Heart left ventricle (tissue), 16 donors: ENCODE data around the gene PSORS1C1. TPM values are rescaled to one million over a fixed set of nuclear protein-coding genes. Genes with fewer than 3 reads are reported as not detected.
A peak's percentile ranks its signal among the peaks of the same experiment; 100 is the strongest.

Experiments used
- ATAC-seq, 4 donors: fragments of 200-7000 bp; cut with Tn5 transposase; one replicate each; pipeline ENCODE4 v1.9.1; 2020 to 2022; ENCODE audit warnings: moderate library complexity in 4 of 4, mild to moderate bottlenecking in 3 of 4, moderate number of reproducible peaks in 1 of 4
- DNase-seq, 5 donors: peaks; one replicate each; pipeline ENCODE4 v3.0.0-alpha.2; 2020
- H3K27ac ChIP-seq, 12 donors: fragments of 200-600 bp; sonication (generic) in 4 of 12; one replicate each; pipeline versions ENCODE4 v1.5.0 to v1.8.0; 2016 to 2022; ENCODE audit warnings: mild to moderate bottlenecking in 2 of 12
- H3K27me3 ChIP-seq, 9 donors: fragments of 200-600 bp; sonication (generic) in 2 of 9; one replicate each; pipeline versions ENCODE4 v1.5.1 to v1.8.0; 2016 to 2022; ENCODE audit warnings: mild to moderate bottlenecking in 3 of 9
- H3K36me3 ChIP-seq, 9 donors: fragments of 200-600 bp; sonication (generic) in 2 of 9; one replicate each; pipeline versions ENCODE4 v1.5.0 to v1.8.0; 2018 to 2022; ENCODE audit warnings: mild to moderate bottlenecking in 2 of 9
- H3K4me1 ChIP-seq, 12 donors: fragments of 200-600 bp; sonication (generic) in 4 of 12; one replicate each; pipeline versions ENCODE4 v1.5.0 to v1.8.0; 2016 to 2022; ENCODE audit warnings: mild to moderate bottlenecking in 3 of 12
- H3K4me3 ChIP-seq, 12 donors: fragments of 200-600 bp; sonication (generic) in 4 of 12; one replicate each; pipeline versions ENCODE4 v1.5.0 to v1.8.0; 2017 to 2022; ENCODE audit warnings: mild to moderate bottlenecking in 9 of 12, moderate library complexity in 4 of 12
- H3K9me3 ChIP-seq, 12 donors: fragments of 200-600 bp; sonication (generic) in 4 of 12; one replicate each; pipeline versions ENCODE4 v1.5.0 to v1.8.0; 2016 to 2022; ENCODE audit warnings: mild to moderate bottlenecking in 1 of 12
- POLR2A ChIP-seq, 2 donors: fragments of 450-650 bp; IDR thresholded peaks; one replicate each; pipeline ENCODE4 v1.6.1; 2017; ENCODE audit warnings: antibody characterized with exemption in 2 of 2, mild to moderate bottlenecking in 2 of 2, moderate library complexity in 2 of 2
- WGBS, 4 donors: extraction: QIAGEN DNeasy Blood & Tissue Kit in 2 of 4; methylation state at CpG; one replicate each; pipeline versions ENCODE4 v1.1.5 to v1.1.7; 2013 to 2018; 5-methylcytosine and 5-hydroxymethylcytosine counted together
- intact Hi-C, 10 donors: fragments of 100-400 bp; cut with DNase I; formaldehyde crosslinking; loops; one replicate each; pipeline versions ENCODE4 v1.11.1 to v1.14.2; 2022
- polyA plus RNA-seq, 2 donors: library from polyadenylated mRNA; stranded (reverse); fragments of 200-250 nt; gene quantifications; one replicate each; pipeline ENCODE4 v1.2.3, GENCODE V29; 2013
- total RNA-seq, 9 donors: library from RNA; depleted of rRNA in 2 of 9; stranded (reverse); fragments of >200 nt in 2 of 9; fragmentation: NEBNext Ultra II Directional in 3 of 9; extraction: Animal tissue kit (Norgen Biotek cat#: 25700) in 3 of 9; gene quantifications; one replicate each; pipeline versions ENCODE4 v1.1.0 to v1.2.4, GENCODE V29; 2016 to 2023
- TF ChIP-seq, protein P1 (sequence below), 12 donors: fragments of 200-600 bp; sonication (generic) in 4 of 12; IDR thresholded peaks; one replicate each; pipeline versions ENCODE4 v1.5.0 to v1.8.0; 2018 to 2022; ENCODE audit warnings: antibody characterized with exemption in 12 of 12, mild to moderate bottlenecking in 5 of 12
- donor health status: ischemic (EF 13 %, LVEDD 7.1; RV severe dilation, severe dysfunction).
- donor health status: healthy with polysubstance abuse.
- donor health status: DM: no; HTN: yes; CAD: no.
- donor health status: DM: no; HTN: no; CAD: no.
- donor health status: ischemic (EF 25% LVEDD 6.9; RV normal size, moderate dysfunction).
- donor health status: ischemic (EF 25% LVEDD 5.7; RV mildly dilated, moderate dysfunction).
- donor health status: healthy.
- donor health status: DM: yes; HTN: yes; CAD: no.
- donor health status: ischemic (EF 35%, LVEDD 5.7; RV mildly dilated, moderate dysfunction).
- donor health status: nonischemic (EF 11% LVEDD 7.7; RV severe dilation, severe dysfunction).
- donor health status: DM: yes; HTN: yes; CAD: no.
- donor health status: PGD.
- donor health status: ischemic (EF 29% LVEDD 5.4; RV normal size, mild dysfunction).
- donor health status: nonischemic (EF 23%, LVEDD 6.1; RV moderate dilation, normal function).

PSORS1C1 gene
- total and polyA plus RNA-seq, 11 donors = 0.37 to 5.8 (median 2.9) TPM

DNA sequence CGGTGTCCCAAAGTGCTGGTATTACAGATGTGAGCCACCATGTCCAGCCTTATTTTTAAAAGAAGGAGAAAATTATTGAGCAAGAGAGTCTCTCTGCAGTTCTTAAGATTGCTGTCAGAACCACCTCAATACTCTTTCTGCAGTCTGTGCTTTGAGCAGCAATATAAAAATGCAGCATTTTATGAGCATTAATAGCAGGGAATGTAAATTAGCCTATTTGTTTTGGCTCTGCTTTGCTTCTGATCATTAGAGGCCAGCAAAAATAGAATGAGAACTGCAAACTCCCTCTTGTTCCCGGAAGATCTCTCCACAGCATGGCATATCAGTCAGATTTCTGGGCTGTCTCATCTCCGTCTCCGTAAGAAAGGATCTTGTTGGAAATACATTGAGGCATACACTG lies 38.0 kb upstream of the PSORS1C1 start:
- WGBS, 4 donors = 71 to 87% (median 85%) methylated on average over 4 of the region's 4 CpGs
- TF ChIP-seq POLR2A (IDR thresholded peaks at IDR 0.05) = no peak
- TF ChIP-seq, protein P1, sequence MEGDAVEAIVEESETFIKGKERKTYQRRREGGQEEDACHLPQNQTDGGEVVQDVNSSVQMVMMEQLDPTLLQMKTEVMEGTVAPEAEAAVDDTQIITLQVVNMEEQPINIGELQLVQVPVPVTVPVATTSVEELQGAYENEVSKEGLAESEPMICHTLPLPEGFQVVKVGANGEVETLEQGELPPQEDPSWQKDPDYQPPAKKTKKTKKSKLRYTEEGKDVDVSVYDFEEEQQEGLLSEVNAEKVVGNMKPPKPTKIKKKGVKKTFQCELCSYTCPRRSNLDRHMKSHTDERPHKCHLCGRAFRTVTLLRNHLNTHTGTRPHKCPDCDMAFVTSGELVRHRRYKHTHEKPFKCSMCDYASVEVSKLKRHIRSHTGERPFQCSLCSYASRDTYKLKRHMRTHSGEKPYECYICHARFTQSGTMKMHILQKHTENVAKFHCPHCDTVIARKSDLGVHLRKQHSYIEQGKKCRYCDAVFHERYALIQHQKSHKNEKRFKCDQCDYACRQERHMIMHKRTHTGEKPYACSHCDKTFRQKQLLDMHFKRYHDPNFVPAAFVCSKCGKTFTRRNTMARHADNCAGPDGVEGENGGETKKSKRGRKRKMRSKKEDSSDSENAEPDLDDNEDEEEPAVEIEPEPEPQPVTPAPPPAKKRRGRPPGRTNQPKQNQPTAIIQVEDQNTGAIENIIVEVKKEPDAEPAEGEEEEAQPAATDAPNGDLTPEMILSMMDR (IDR thresholded peaks at IDR 0.05) = no peak
- no peaks in the 10 kb centered on the region for H3K9me3 ChIP-seq
- no peak overlapping the region for H3K27ac ChIP-seq
- intact Hi-C loops = loop anchor here in 2 of 10 donors (5.0 to 10.0 kb wide), 2 partner anchors 159 to 332 kb away; partner anchors contain the start of genes FLOT1 (in 1 of the 2) and IER3 (in 1 of the 2)
- H3K4me3 ChIP-seq = no peak overlapping the region
- H3K4me1 ChIP-seq = peaks cover 0 to 14% (median 5%) of the 10 kb centered on the region in 12 donors
- H3K27me3 ChIP-seq = no peaks in the 10 kb centered on the region
- ATAC-seq = no peak
- H3K36me3 ChIP-seq = no peaks in the 10 kb centered on the region
- DNase-seq = no peak

DNA sequence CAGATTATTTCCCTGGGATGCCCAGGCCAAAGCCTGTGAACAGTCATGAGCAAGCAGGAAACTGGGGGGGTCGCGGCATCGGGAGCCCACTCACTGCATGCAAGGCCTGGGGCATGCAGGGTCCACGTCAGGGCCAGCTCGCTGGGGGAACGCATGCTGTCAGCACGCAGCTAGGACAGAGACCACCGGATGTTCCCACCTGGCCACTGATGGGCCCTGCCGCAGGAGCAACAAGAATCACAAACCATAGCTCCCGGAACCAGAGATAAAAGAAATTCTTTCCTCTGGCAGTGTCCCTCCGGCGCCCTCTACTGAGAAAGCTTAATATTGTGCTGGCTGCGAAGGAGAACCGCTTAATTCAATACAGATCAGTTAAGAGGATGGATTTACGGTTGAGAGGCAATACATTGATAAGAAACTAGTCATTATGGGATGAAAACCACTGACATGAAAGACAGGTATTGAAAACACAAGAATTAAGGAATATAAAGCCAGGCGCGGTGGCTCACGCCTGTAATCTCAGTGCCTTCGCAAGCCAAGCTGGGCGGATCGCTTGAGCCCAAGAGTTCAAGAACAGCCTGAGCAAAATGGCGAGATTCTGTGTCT lies 34.8 kb upstream of the PSORS1C1 start:
- peak in 4 of 5 donors; percentile 42 to 59 (median 52) for DNase-seq
- intact Hi-C loops = loop anchor here in 9 of 10 donors (5.0 to 10.0 kb wide), 6 partner anchors 162 to 397 kb away; partner anchors contain the start of genes FLOT1 (in 2 of the 9), IER3 (in 2 of the 9), PPP1R18 (in 2 of the 9) and TUBB (in 1 of the 9)
- WGBS, 4 donors = 19 to 23% (median 22%) methylated on average over 19 to 22 of the region's 22 CpGs

DNA sequence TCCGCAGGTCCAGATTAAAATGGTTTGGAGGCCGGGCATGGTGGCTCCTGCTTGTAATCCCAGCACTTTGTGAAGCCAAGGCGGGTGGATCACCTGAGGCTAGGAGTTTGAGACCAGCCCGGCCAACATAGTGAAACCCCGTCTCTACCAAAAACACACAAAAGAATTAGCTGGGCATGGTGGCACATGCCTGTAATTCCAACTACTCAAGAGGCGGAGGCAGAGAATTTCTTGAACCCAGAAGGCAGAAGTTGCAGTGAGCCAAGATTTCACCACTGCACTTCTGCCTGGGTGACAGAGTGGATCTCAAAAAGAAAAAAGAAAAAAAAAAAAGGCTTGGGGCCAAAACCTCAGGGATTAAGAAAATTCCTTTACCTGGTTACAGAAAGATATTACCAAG lies 32.7 kb upstream of the PSORS1C1 start:
- Histone ChIP-seq H3K4me3 (no peak overlapping the region), H3K36me3 (no peaks in the 10 kb centered on the region), H3K27me3 (peaks cover 0 to under 1% (median 0%) of the 10 kb centered on the region in 9 donors), H3K27ac (no peak overlapping the region), H3K9me3 (no peaks in the 10 kb centered on the region), H3K4me1 (peaks cover 0 to 19% (median 5%) of the 10 kb centered on the region in 12 donors)
- TF ChIP-seq, protein P1 (IDR thresholded peaks at IDR 0.05) = no peak
- no peak for TF ChIP-seq POLR2A (IDR thresholded peaks at IDR 0.05)
- DNase-seq = no peak
- no peak for ATAC-seq
- intact Hi-C loops = loop anchor here in 8 of 10 donors (5.0 to 10.0 kb wide), 6 partner anchors 165 to 400 kb away; partner anchors contain the start of genes PPP1R18 (in 2 of the 8), FLOT1 (in 1 of the 8), IER3 (in 1 of the 8) and TUBB (in 1 of the 8)
- 81 to 91% (median 86%) methylated on average over 6 of the region's 6 CpGs for WGBS, 4 donors

More for the DNA sequence above, 34.8 kb upstream of the PSORS1C1 start:
- peaks cover 0 to 19% (median 4%) of the 10 kb centered on the region in 12 donors for H3K4me1 ChIP-seq
- H3K36me3 ChIP-seq = no peaks in the 10 kb centered on the region
- ATAC-seq = peak in 3 of 4 donors; percentile 66 to 75 (median 69)
- H3K27ac ChIP-seq = no peak overlapping the region
- TF ChIP-seq, protein P1 (IDR thresholded peaks at IDR 0.05) = peak; percentile 63 to 92 (median 78)
- no peak for TF ChIP-seq POLR2A (IDR thresholded peaks at IDR 0.05)
- peak overlapping the region in 9 of 12 donors; percentile 13 to 49 (median 29) for H3K4me3 ChIP-seq
- no peaks in the 10 kb centered on the region for H3K9me3 ChIP-seq
- no peaks in the 10 kb centered on the region for H3K27me3 ChIP-seq

DNA sequence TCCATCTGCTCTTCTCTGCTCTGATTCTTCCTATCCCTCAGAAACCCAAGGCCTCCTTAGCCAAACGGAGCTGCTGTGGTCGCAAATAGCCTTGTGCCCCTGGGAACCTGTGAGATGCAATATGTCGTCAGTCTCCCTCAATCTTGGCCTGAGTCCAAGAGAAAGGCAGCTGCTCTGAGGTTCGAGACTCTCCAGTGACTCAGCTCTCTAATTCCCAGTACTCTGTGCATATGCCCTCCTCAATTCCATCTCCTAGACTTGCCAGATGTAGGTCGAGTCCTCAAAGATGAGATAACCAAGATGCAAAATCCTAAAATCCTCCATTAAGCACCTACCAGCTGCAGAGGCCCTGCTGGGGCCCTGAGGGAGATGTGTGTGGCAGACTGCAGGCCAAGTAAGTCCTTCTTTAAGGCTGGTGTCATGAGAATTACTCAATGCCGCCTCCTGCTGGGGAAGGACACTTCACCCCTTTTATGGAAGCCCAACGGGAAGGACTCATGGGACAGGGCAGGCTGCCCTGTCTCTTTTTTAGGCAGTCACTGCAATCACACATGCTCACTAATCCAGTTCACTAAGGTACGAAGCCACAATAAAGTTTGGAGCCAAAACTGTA lies 30.8 kb upstream of the PSORS1C1 start:
- DNase-seq (peak in 4 of 5 donors; percentile 34 to 57 (median 53)), ATAC-seq (peak; percentile 47 to 66 (median 56))
- Histone ChIP-seq H3K27ac (peak overlapping the region in 1 of 12 donors; percentile 17), H3K27me3 (peaks cover 0 to 6% (median 0%) of the 10 kb centered on the region in 9 donors), H3K9me3 (no peaks in the 10 kb centered on the region), H3K36me3 (no peaks in the 10 kb centered on the region), H3K4me3 (no peak overlapping the region), H3K4me1 (peaks cover 0 to 23% (median 11%) of the 10 kb centered on the region in 12 donors)
- intact Hi-C loops = loop anchor here in 8 of 10 donors (5.0 to 10.0 kb wide), 6 partner anchors 167 to 402 kb away; partner anchors contain the start of genes PPP1R18 (in 2 of the 8), FLOT1 (in 1 of the 8), IER3 (in 1 of the 8) and TUBB (in 1 of the 8)
- 28 to 45% (median 40%) methylated on average over 8 of the region's 8 CpGs for WGBS, 4 donors
- TF ChIP-seq POLR2A (IDR thresholded peaks at IDR 0.05) = no peak
- TF ChIP-seq, protein P1 (IDR thresholded peaks at IDR 0.05) = peak in 7 of 12 donors; percentile 27 to 52 (median 43)
